ENCODE data around the gene IGFBP1.

GRCh38 chr7:45886931-45887667 is 1.2 kb upstream of the IGFBP1 start:
- TF ChIP-seq CTCF (IDR thresholded peaks at IDR 0.05; ENCODE audit: insufficient read depth, low read length) (no peak), SPI1 (IDR thresholded peaks at IDR 0.05; ENCODE audit: borderline replicate concordance, low read depth) (no peak), REST (IDR thresholded peaks at IDR 0.05; ENCODE audit: insufficient replicate concordance, low read depth) (no peak)
